Osteoblast (primary cell): ENCODE measurements around the gene NR4A1. TPM values are rescaled to one million over a fixed set of nuclear protein-coding genes. Genes with fewer than 3 reads are reported as not detected.

Experiments used
- DNase-seq: peaks from one replicate; pipeline ENCODE4 v3.0.0; 2011; ENCODE audit warnings: low spot score, mixed read lengths; ENCODE audit not compliant: insufficient read length; ENCODE audit errors: missing footprints
- H2AFZ ChIP-seq: 2 replicates; pipeline ENCODE4 v1.6.0; 2011; ENCODE audit warnings: mild to moderate bottlenecking, low read length
- H3K27ac ChIP-seq: 2 replicates; pipeline ENCODE4 v1.5.1; 2011; ENCODE audit warnings: mild to moderate bottlenecking, low read depth, low read length, moderate library complexity
- H3K27me3 ChIP-seq: 2 replicates; pipeline ENCODE4 v1.6.0; 2012; ENCODE audit warnings: mild to moderate bottlenecking, control low read depth, inconsistent platforms, low read length, moderate library complexity; ENCODE audit not compliant: insufficient read depth
- H3K36me3 ChIP-seq: 2 replicates; pipeline ENCODE4 v1.5.1; 2011; ENCODE audit warnings: mild to moderate bottlenecking, low read length, control low read depth, moderate library complexity; ENCODE audit not compliant: insufficient read depth
- H3K4me1 ChIP-seq: 2 replicates; pipeline ENCODE4 v1.5.1; 2011; ENCODE audit warnings: mild to moderate bottlenecking, low read length, control low read depth, moderate library complexity; ENCODE audit not compliant: insufficient read depth
- H3K4me2 ChIP-seq: 2 replicates; pipeline ENCODE4 v1.6.0; 2011; ENCODE audit warnings: mild to moderate bottlenecking, low read length; ENCODE audit not compliant: insufficient read depth
- H3K4me3 ChIP-seq: fragments of 200-600 bp; sonication (generic); 3 replicates; pipeline ENCODE4 v1.5.1; 2012; ENCODE audit warnings: mild to moderate bottlenecking, low read length, inconsistent platforms; ENCODE audit not compliant: insufficient read depth
- H3K79me2 ChIP-seq: 2 replicates; pipeline ENCODE4 v1.6.0; 2012; ENCODE audit warnings: mild to moderate bottlenecking, low read length, control low read depth, inconsistent platforms; ENCODE audit not compliant: insufficient read depth
- H3K9me3 ChIP-seq: 2 replicates; pipeline ENCODE4 v1.5.1; 2011; ENCODE audit warnings: low read depth, low read length, control low read depth
- H4K20me1 ChIP-seq: 2 replicates; pipeline ENCODE4 v1.6.0; 2012; ENCODE audit warnings: mild to moderate bottlenecking, low read length, control low read depth; ENCODE audit not compliant: insufficient read depth
- total RNA-seq: library from RNA; depleted of rRNA; stranded (reverse); fragments of >200 nt; gene quantifications from 2 replicates; pipeline ENCODE4 v1.2.3, GENCODE V29; 2012
- TF ChIP-seq, protein P1 (sequence below): IDR thresholded peaks from 2 replicates; pipeline ENCODE4 v1.5.1; 2011; ENCODE audit warnings: mild to moderate bottlenecking, low read depth, low read length, moderate library complexity; ENCODE audit errors: extremely low read depth

The NR4A1 gene
- total RNA-seq, 1 donor: 3.3 TPM

DNA sequence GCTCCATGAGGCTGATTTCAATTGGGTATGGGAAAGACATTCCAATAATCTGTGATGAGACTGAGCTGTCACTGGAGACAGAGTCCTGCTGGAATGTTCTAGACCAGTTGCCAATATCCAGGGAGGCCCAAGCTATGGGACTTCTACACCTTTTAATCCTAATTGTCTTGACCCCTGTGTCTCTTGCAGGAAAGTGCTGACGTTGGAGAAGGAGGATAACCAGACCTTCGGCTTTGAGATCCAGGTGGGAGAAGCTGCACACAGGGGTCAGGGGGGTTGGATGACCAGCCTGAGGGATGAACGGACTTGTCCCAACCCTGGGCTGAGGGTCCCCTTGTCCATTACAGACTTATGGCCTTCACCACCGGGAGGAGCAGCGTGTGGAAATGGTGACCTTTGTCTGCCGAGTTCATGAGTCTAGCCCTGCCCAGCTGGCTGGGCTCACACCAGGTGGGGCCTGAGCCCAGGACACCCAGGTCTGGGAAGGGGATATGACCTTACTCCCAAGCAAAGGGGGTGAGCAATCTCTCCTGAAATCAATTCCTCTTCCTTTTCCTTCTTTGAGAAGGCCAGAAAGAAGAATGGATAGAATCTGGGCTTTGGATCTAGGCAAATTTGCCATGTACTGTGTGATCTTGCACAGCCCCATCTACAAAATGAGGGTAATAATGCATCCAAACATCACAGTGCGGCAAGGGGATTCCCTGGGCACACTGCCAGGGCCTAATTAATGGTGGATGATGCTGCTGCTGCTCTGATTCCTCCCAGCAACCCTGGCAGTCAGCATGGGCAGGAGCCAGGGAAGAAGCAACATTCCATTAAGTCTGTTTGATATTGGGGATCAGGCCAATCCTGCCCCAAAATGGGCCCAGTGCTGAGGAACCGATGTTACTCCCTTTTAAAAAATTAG is 40.3 kb upstream of the NR4A1 start:
- peak overlapping the region; percentile 60 for H3K4me2 ChIP-seq
- H3K4me3 ChIP-seq: no peak overlapping the region
- peaks cover 24% of the 10 kb centered on the region for H3K27me3 ChIP-seq
- no peaks in the 10 kb centered on the region for H3K9me3 ChIP-seq
- H3K4me1 ChIP-seq: peaks cover 5% of the 10 kb centered on the region
- H3K27ac ChIP-seq: no peak overlapping the region
- no peaks in the 10 kb centered on the region for H4K20me1 ChIP-seq
- DNase-seq: peak; percentile 81
- no peaks in the 10 kb centered on the region for H3K79me2 ChIP-seq
- TF ChIP-seq, protein P1, sequence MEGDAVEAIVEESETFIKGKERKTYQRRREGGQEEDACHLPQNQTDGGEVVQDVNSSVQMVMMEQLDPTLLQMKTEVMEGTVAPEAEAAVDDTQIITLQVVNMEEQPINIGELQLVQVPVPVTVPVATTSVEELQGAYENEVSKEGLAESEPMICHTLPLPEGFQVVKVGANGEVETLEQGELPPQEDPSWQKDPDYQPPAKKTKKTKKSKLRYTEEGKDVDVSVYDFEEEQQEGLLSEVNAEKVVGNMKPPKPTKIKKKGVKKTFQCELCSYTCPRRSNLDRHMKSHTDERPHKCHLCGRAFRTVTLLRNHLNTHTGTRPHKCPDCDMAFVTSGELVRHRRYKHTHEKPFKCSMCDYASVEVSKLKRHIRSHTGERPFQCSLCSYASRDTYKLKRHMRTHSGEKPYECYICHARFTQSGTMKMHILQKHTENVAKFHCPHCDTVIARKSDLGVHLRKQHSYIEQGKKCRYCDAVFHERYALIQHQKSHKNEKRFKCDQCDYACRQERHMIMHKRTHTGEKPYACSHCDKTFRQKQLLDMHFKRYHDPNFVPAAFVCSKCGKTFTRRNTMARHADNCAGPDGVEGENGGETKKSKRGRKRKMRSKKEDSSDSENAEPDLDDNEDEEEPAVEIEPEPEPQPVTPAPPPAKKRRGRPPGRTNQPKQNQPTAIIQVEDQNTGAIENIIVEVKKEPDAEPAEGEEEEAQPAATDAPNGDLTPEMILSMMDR: no peak
- H3K36me3 ChIP-seq: no peaks in the 10 kb centered on the region
- peak overlapping the region; percentile 92 for H2AFZ ChIP-seq

DNA sequence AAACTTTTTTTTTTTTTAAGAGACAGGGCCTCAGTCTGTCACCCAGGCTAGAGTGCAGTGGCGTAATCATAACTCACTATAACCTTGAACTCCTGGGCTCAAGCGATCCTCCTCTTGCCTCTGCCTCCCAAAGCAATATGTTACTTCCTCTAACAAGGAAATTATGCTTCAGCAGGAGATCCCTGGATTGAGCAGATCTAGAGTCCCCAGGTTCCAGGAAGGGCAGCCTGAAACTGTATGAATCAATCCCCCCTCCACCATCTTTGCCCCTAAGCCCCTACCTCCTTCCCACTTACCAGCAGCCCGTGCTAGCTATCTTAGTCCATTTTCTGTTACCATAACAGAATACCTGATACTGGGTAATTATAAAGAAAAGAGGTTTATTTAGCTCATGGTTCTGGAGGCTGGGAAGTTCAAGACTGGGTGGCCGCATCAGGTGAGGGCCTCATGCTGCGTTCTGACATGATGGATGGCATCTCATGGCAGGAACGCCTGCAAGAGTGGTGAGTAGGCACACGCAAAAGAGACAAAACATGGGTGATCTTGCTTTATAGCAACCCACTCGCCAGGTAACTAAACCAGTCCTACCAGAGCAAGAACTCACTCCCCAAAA is 39.5 kb upstream of the NR4A1 start:
- no peak overlapping the region for H2AFZ ChIP-seq
- H4K20me1 ChIP-seq: no peaks in the 10 kb centered on the region
- DNase-seq: peak; percentile 82
- peaks cover 5% of the 10 kb centered on the region for H3K4me1 ChIP-seq
- TF ChIP-seq, protein P1: no peak
- no peak overlapping the region for H3K4me2 ChIP-seq
- H3K4me3 ChIP-seq: no peak overlapping the region
- no peaks in the 10 kb centered on the region for H3K79me2 ChIP-seq
- peaks cover 18% of the 10 kb centered on the region for H3K27me3 ChIP-seq
- H3K36me3 ChIP-seq: no peaks in the 10 kb centered on the region
- H3K9me3 ChIP-seq: no peaks in the 10 kb centered on the region
- no peak overlapping the region for H3K27ac ChIP-seq

GRCh38 chr12:52013626-52014310 is 37.5 kb upstream of the NR4A1 start:
- H3K27ac ChIP-seq: no peak overlapping the region
- no peaks in the 10 kb centered on the region for H3K9me3 ChIP-seq
- DNase-seq: peak; percentile 85
- no peaks in the 10 kb centered on the region for H3K79me2 ChIP-seq
- H4K20me1 ChIP-seq: no peaks in the 10 kb centered on the region
- TF ChIP-seq, protein P1: no peak
- H3K36me3 ChIP-seq: no peaks in the 10 kb centered on the region
- H3K4me3 ChIP-seq: no peak overlapping the region
- no peaks in the 10 kb centered on the region for H3K27me3 ChIP-seq
- H3K4me2 ChIP-seq: no peak overlapping the region
- peaks cover 5% of the 10 kb centered on the region for H3K4me1 ChIP-seq
- no peak overlapping the region for H2AFZ ChIP-seq
